ENCODE results near the gene AKR1A1. TPM values are rescaled to one million over a fixed set of nuclear protein-coding genes. Genes with fewer than 3 reads are reported as not detected.

The AKR1A1 gene
- total RNA-seq = 103 and 145 TPM in 2 replicates

DNA sequence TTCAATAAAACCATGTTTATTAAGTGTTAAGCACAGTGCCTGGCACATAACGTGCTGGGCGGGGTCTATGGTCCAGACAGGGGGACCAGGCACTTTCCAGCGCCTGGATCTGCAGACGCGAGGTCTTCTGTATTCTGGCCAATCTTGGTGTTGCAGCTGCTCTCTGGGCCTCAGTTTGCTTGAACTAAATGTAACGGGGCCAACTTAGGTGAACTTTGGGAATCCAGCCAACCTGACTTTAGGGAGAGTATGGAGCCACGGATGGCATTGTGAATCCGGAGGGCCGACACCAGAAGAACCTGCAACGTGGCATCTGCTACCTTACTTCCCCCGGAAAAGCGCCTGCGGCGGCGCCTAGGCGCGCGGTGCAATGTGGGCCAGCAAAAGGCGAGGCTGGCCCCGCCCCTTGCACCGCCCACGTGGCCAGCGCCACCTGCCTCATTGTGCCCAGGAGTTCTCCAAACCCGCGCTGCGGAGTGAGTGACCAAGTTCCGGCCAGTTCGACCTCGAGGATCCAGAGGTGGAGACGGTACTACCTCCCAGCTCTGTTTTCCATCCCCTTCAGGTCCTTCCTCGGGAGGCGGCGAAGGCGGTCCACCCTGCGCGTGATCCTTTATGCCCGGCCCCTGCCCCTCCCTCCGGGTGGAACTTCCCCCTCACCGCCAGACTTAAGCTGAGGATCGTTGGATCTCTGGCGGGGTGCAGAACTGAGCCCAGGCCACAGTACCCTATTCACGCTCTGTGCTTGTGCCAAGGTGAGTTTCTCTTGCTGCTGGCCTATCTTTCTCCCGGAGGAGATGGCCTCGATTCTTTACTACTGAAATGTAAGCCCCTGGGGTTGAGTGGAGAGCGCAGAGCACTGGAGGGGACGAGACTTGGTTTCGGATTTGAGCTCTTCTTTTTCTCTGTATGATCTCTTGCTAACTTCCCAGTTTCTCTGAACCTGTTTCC is at the start of gene AKR1A1:
TSS of gene AKR1A1 (plus strand) at position 426 of the 951 bp plus-strand sequence. CDS start 10,969 bp downstream, outside the sequence.

DNA sequence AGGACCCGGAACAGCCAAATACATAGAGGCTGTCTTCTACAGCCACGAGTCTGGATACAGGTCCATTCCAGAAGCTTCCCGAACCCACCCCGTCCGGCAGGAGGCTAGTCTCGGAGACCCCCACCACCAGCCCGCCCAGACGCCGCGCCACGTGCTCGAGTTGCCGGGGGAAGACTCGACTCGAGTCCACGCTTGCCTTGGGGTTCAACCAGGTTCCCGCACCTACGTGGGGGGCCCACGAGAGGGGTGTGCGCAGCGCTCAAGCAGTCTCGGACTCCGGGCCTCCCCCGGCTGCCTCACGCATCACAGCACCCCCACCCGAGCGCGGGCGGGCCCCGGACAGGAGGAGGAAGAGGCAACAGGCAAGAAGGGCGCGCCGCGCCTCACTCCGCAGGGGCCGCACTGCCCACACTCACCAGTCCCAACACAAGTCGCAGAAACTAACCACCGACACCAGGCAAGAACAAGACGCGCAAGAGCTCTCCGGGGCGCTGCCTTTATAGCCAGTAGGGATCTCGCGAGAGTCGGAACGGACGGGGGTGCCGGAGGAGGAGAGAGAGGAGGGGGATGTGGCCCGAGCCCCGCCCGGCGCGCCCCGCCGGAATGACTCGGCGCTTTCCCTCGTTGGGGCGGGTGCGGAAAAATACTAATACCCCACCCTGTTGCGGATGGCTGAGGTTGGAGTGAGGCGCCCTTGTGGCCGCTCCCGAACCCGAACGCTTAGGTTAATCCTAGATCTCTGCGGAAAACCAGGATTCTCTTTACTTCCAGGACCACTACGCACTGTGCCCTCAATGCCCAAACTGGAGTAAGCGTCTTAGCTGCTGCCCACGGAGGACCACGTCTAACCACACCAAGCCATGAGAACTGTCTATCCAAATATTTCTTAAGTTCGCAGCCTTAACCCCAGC is 29.0 kb upstream of the AKR1A1 start, which contains the start of gene PRDX1:
TSS of gene PRDX1 (minus strand) at position 472 of the 911 bp plus-strand sequence. CDS start 2,841 bp downstream, outside the sequence.

DNA sequence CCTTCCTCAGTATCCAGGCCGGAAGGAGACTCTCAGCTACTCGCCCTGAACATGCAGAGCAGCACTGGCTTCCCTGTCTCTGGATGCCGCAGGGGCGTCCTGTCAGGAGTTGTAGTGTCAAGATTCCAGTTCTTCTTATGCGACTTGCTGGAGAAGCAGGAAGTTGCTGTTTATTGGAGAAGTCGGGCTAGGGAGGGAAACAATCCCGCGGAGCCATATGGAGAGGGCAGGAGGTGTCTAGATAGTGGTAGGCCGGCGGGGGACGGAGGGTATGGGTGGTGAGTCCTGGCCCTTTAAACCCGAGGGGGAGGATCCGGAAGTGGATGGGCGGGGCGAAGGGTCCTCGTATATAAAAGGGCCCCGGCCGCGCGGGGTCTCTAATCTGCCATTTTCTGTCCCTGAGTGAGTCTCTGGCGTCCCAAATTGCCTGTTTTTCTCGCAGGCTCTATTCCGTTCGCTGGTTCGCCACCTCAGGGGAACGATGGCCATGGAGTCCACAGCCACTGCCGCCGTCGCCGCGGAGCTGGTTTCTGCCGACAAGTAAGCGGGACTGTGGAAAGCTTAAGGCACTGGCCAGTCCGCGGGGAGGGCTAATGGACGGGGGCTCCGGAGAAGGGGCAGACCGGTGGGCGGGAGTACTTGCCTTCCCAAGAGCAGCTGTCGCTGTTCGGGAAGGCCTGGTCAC is 33.2 kb downstream of the AKR1A1 start, which contains the start of gene NASP:
TSS of gene NASP (plus strand) at position 376 of the 685 bp plus-strand sequence. CDS start at position 482, 106 bp downstream.

Other genes with a start within 250 kb of the AKR1A1 start
- gene HPDL, start 223.9 kb upstream of the AKR1A1 start, total RNA-seq = 0.59 and 1.4 TPM in 2 replicates
- gene TOE1, start 210.7 kb upstream of the AKR1A1 start, total RNA-seq = 7.4 and 11.1 TPM in 2 replicates
- 12.5 and 14.2 TPM in 2 replicates for gene MUTYH, start 210.4 kb upstream of the AKR1A1 start, total RNA-seq
- gene TESK2, start 59.7 kb upstream of the AKR1A1 start, total RNA-seq = 0.60 and 0.89 TPM in 2 replicates
- 0.28 and 0.30 TPM in 2 replicates for gene CCDC163, start 50.8 kb upstream of the AKR1A1 start, total RNA-seq
- 1.5 and 1.9 TPM in 2 replicates for gene MMACHC, start 50.5 kb upstream of the AKR1A1 start, total RNA-seq
- 498 and 520 TPM in 2 replicates for gene PRDX1, start 28.9 kb upstream of the AKR1A1 start, total RNA-seq
- 27.0 and 38.8 TPM in 2 replicates for gene NASP, start 33.2 kb downstream of the AKR1A1 start, total RNA-seq
- 0.30 and 0.78 TPM in 2 replicates for gene CCDC17, start 73.2 kb downstream of the AKR1A1 start, total RNA-seq
- gene GPBP1L1, start 135.7 kb downstream of the AKR1A1 start, total RNA-seq = 84.0 and 106 TPM in 2 replicates
- 7.7 and 11.8 TPM in 2 replicates for gene TMEM69, start 137.4 kb downstream of the AKR1A1 start, total RNA-seq
- gene IPP, start 199.8 kb downstream of the AKR1A1 start, total RNA-seq = 16.0 and 18.4 TPM in 2 replicates